GM18868 (cell line): ENCODE measurements around the gene PARP6.

ENCODE experiments used
- ATAC-seq: cut with Tn5 transposase; IDR thresholded peaks from one replicate; pipeline ENCODE4 v1.9.1; 2021; ENCODE audit warnings: mild to moderate bottlenecking, moderate library complexity; ENCODE audit not compliant: unreplicated experiment

The PARP6 gene

DNA sequence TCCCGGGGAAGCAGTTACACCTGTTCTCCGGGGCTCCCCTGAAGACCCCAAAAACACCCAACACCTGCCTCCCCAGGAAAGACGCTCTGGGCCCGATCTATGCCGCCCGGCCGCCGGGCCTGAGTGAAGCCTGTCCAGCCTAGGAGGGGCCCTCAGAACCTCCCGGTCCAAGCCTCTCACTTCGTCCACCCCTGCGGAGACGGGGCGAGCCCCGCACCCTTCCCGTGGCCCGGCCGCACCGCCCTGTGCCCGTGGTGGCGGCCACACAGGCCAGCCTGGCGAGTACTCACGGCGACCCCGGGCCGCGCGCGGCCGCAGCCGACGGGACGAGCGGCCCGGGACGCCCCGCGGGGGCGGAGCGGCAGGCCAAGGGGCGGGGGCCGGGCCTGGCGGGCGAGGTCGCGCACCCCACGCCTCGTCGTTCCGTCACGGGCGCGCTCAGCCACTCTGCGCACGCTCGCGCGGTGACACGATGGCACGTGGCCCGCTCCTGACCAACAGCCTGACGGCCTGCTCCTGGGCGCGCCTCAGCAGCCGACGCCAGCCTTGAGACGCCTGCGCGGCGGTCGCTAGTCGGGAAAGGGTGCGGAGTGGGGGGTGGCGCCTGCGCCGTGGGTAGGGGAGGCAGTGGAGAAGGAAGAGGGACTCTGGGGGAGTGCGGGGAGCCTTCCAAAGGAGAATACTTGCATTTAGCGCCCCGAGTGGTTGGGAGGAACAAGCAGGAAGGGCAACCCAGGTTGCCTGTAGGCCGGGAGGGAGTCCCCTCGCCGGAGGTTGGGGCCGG is at the start of gene PARP6:
PARP6 (minus strand) TSS at position 342 of the 784 bp plus-strand sequence. CDS start 5,077 bp downstream, outside the sequence.
- ATAC-seq, result peak; percentile 94

GRCh38 chr15:72319985-72320671 is 47.8 kb upstream of the PARP6 start, which contains the start of gene CELF6:
Gene CELF6 (minus strand): TSS chr15:72320157. CDS start chr15:72319874, 283 bp downstream.
- no peak for ATAC-seq

- no peak for ATAC-seq
Measured at GRCh38 chr15:72319360-72319984, 47.1 kb upstream of the PARP6 start.

GRCh38 chr15:72318408-72318942 is 46.1 kb upstream of the PARP6 start:
- ATAC-seq, result no peak

- no peak for ATAC-seq
Measured at GRCh38 chr15:72315706-72316370, 43.5 kb upstream of the PARP6 start.

DNA sequence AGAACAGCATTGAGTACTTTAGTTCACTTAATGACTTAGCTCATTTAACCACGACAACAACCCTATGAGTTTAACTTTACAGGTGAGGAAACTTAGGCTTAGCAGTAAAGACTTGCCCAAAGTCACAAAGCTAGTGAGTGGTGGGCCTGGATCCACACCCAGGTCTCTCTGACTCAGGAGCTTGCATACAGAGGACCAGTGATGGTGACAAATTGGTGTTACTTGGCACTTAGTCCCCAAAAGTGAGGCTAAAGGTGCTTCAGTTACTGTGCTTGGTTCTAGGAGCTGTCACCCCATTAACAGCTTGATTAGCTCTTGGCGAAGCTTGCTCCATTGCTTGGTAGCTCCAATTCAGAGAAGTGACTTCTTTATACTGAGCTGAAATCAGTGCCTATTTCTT is 41.5 kb upstream of the PARP6 start:
- no peak for ATAC-seq

- ATAC-seq, result no peak
Measured at GRCh38 chr15:72313448-72313840, 41.1 kb upstream of the PARP6 start.

DNA sequence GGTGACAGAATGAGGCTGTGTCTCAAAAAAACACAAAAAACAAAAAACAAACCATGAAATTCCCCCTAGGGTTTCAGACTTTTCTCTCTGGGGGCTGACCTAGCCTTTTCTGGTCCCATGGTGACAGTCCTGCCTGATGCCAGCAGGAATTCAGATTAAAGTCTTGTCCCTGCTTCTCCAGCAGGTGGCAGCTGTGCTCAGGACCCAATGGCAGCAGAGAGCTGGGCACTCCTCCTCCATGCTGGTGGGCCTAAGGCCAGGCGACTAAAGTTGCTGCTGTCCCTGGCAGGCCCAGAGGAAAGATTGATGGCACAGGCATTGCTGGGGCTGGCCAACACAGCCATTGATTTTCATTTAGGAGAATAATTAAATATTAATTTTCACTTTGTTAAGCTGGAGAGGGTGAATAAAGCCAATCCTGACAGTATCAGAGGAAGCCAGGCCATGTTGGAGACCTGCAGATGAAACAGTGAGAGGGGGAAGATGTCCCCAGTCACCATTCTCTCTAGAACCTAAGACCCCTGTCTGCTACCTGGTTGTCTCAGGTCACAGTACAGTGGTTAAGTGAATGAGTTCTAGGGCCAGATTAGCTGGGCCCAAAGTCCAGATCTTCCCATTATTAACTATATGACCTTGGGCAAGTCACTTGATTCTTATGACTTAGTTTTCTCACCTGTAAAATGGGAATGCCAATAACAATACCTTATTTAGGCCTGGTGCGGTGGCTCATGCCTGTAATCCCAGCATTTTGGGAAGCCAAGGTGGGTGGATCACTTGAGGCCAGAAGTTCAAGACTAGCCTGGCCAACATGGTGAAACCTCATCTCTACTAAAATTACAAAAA is 40.5 kb upstream of the PARP6 start:
- ATAC-seq, result peak; percentile 65

DNA sequence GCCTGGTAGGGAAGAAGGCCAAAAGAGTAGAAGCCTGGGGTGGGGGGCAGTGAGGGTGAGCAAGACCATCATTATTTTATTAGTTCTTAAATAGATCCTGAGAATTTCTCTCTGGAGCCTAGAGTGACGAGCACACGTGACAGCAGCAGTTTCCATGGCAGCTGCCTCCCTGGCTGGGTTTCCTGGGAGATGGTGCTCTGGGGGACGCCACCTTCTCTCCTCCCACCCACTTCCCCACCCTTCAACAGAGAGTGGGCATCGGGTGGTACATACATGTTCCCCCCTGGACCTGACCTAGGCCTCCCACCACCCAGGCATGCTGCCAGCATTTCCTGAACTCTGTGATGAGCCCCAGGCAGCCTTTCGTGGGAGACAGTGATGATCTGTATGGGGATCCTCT is 34.7 kb upstream of the PARP6 start:
- ATAC-seq, result no peak

GRCh38 chr15:72306211-72306785 is 33.9 kb upstream of the PARP6 start:
- no peak for ATAC-seq

GRCh38 chr15:72304596-72304995 is 32.2 kb upstream of the PARP6 start:
- ATAC-seq, result no peak

- no peak for ATAC-seq
Measured at GRCh38 chr15:72302955-72303354, 30.6 kb upstream of the PARP6 start.

DNA sequence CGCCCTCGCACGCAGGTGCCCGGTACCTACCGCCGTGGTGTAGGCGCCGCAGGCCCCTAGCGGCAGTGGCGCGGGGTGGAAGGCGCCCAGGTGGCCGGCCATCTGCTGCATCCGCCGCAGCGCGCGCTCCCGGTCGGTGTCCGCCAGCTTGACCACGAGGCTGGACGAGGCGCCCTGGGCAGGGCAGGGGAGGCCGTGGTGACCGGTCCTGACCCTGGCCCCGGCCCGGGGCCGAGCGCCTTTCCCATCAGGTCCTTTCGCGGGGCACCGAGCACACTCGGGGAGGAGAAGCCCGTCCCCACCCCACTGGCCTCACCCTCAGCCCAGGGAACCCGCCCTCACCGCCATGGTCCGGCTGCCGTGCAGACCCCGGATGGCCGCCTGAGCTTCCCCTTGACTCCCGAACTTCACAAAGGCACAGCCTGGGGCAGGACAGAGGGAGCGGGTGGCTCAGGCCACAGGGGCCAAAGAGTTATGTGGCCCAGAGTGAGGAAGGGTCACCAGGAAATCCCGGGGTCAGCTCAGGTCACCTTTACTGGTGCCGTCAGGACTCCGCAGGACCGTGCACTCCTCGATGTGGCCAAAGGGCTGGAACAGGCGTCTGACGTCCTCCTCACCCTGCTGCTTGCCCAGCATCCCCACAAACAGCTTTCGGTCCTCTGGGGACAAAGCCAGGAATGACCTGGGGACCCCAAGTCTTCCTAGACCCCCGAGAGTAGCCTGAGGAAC is 17.4 kb upstream of the PARP6 start:
- no peak for ATAC-seq

GRCh38 chr15:72288796-72289596 is 16.6 kb upstream of the PARP6 start:
- no peak for ATAC-seq

DNA sequence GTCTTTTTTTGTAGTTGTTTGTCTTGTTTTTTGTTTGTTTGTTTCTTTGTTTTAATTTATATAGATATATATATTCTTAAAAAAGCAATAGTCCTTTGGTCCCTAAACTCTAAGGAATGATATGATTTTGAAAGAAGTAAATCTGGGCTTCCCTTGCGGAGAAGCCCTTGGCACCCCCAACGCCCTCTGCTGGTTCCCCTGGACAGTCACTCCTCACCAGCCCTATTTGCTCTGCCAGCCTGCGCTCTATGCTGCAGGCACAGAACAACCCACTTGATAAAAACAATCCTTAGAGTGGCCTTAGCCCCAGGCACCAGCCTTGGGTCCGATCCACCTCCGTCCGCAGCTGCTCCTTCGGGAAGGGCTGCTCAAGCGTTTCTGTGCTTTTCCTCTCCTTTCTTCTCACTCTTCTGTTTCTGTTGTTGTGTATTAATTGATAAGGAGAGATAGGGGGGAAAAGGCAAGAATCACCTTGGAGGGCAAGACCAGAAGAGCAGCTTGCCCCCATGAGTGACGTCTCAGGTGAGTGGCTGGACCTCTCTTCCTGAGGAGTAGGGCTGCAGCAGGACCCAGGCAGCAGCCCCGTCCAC is 13.7 kb upstream of the PARP6 start:
- ATAC-seq, result no peak

DNA sequence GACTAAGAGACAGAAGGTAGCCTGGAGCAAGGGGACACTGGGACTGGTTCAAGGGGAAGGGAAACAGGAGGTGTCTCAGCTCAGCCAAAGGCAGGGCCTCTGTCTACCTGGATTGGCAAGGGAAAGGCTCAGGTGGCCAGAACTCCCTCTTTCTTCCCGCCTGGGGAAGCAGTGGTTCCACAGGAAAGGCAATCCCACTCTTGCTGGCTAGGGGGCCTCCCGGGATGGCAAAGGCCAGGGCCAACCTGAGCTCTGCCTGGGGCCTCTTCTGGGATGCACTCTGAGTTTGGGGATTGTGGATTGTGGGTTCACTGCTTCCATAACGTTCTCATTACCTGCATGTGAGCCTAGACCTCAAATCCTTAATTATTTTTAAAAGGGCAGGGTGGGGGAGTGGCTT is 13.0 kb upstream of the PARP6 start:
- ATAC-seq, result no peak

DNA sequence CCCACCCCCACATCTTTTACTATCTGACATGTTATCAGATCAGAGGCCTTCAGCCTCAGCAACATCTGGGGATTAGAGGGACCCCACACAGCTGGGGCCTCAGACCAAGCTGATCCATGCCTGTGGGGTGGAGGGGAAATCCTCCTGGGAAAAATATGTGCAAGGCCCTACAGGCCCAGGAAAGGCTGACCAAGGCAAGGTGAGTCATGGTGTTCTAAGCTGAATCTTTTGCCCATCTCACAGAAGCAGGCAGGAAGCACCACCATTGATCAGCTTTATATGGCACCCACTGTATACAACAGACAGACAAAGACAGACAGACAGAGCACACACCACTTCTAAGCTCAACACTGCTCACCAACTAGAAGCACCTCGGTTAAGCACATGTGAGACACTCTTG is 12.4 kb upstream of the PARP6 start:
- ATAC-seq, result no peak

DNA sequence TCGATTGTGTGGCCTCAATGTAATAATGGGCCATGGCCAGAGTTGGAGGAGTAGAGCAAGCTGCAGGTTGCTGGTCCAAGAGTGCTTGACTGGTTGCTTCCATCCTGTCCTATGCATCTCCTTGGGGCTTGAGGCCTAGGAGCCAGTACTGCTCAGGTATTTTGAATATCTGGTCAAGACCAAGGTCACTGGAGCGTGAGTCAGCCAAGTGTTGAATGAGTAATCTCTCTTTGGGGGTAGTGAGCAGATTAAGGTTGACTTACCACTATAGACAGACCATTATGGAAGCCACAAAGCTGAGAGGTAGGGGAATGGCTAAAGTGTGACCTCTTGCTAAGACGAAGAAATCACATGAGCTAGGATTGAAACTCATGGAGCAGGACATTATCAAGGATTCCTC is 9.4 kb upstream of the PARP6 start:
- no peak for ATAC-seq
